ENCODE measurements around the gene ZMYM4.
"Not testable (repeated sequence)": the region's sequence is repeated elsewhere in the genome, so short reads cannot be mapped to it uniquely, and the experiment has no call there.

Gene ZMYM4

DNA sequence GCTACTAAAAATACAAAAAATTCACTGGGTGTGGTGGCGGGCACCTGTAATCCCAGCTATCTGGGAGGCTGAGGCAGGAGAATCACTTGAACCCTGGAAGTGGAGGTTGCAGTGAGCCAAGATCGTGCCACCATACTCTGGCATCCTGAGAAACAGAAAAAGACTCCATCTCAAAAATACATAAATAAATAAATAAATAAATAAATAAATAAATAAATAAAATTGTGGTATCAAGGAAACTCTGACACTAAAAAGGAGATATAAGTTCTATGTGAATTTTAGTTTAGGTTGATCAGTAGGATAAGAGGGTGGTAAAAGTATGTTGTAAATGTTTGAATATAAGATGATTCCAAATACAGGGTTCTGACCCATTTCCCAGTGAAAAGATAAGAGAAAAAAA is 63.1 kb downstream of the ZMYM4 start:
- DNase-seq = not testable (repeated sequence)

DNA sequence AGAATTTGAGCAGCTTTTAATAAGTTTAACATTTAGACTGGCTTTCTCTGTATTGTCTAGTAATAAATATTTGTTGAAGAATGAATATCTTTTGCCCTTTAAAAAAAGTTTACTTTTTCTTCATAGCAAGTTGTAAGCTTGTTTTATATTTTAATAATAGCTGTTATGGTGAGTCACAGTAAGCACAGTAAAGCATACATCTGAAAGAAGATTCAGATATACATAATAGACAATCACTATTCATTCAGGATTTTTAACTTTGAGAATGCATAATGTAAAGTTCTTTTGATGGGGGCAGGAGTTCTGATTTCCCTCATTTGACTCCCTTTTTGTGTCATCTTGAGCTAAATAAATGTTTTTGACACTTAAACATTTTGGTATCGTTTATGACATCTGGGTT is 66.0 kb downstream of the ZMYM4 start:
- no peak for DNase-seq

GRCh38 chr1:35340519-35340918 is 72.0 kb downstream of the ZMYM4 start:
- DNase-seq = no peak

DNA sequence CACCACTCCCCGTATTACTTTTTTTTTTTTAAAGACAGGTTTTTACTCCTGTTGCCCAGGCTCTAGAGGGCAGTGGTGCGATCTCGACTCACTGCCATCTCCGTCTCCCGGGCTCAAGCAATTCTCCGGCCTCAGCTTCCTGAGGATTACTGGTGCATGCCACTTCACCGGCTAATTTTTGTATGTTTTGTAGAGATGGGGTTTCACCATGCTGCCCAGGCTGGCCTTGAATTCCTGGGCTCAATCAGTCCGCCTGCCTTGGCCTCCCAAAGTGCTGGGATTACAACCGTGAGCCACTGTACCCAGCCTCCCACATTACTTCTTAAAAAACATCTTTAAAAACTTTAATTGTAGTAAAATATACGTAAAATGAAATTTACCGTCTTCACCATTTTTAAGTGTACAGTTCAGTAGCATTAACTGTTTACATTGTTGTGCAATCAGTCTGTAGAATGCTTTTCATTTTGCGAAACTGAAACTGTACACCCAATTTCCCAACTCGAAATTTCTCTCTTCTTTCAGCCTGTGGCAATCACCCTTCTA is 77.0 kb downstream of the ZMYM4 start:
- DNase-seq = no peak

DNA sequence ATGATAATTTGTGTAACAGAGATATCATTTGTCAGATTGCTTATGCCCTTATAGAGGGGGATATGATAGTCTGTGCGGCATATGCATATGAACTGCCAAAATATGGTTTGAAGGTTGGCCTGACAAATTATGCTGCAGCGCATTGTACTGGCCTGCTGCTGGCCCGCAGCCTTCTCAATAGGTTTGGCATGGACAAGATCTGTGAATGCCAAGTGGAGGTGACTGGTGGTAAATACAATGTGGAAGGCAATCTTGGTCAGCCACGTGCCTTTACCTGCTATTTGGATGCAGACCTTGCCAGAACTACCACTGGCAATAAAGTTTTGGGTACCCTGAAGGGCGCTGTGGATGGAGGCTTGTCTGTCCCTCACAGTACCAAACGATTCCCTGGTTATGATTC is 82.4 kb downstream of the ZMYM4 start:
- DNase-seq = no peak

DNA sequence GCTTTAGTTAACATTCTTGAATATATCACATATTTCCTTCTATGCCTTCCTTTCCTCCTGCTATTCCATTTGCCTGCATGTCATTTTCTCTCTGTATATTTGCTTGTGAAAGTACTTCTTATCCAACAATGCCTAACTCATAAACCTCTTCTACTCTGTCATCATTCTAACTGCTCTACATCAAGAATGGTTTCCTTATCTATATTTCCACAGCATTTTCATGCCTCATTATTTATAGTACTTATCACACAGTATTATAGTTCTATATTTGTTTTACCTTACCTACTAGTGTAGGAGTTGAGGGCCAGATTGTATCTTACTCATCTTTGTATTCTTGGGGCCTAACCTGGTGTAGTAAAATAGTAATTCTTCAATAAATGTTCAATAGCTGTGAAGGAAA is 91.5 kb downstream of the ZMYM4 start:
- no peak for DNase-seq

- DNase-seq = no peak
Observed at GRCh38 chr1:35361638-35362037, 93.1 kb downstream of the ZMYM4 start.

DNA sequence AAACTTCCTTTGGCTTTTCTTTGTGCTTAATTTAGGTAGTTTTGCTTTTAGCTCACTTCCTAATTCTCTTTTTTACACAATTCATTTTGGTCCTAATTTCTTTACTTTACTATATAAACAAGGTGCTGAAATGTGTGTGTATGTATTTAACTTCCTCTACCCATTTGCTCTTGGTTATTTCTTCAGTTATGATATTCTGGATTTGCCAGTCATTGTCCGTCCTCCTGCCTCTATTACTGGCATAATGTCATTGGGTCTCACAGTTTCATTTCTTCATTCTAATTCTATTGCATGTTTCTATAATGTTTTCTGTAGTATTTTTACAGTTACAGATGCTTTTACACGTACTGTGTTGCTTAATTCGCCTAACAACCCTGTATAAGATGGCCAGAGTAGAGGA is 96.2 kb downstream of the ZMYM4 start:
- DNase-seq = no peak

GRCh38 chr1:35367914-35368313 is 99.4 kb downstream of the ZMYM4 start:
- no peak for DNase-seq

GRCh38 chr1:35369922-35370671 is 101.6 kb downstream of the ZMYM4 start:
- no peak for DNase-seq

DNA sequence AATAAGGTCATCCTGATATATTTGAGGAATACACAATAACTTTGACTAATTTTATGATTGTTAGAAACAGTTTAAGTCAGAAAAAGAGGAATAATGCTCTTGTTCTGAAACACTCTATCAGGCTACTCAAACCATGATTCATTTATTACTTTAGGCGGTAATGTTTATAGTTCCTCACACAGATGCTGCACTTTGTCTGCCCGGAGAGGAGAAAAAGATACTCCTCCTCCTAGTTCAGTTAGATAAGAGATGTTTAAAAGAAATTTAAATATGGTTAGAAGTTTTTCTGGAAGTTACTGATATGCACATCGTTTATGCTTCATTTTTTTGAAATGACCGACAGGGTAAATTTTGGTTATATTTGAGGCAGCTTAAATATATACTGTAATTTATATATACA is 103.0 kb downstream of the ZMYM4 start:
- DNase-seq = no peak

- no peak for DNase-seq
Observed at GRCh38 chr1:35377555-35377954, 109.0 kb downstream of the ZMYM4 start.

DNA sequence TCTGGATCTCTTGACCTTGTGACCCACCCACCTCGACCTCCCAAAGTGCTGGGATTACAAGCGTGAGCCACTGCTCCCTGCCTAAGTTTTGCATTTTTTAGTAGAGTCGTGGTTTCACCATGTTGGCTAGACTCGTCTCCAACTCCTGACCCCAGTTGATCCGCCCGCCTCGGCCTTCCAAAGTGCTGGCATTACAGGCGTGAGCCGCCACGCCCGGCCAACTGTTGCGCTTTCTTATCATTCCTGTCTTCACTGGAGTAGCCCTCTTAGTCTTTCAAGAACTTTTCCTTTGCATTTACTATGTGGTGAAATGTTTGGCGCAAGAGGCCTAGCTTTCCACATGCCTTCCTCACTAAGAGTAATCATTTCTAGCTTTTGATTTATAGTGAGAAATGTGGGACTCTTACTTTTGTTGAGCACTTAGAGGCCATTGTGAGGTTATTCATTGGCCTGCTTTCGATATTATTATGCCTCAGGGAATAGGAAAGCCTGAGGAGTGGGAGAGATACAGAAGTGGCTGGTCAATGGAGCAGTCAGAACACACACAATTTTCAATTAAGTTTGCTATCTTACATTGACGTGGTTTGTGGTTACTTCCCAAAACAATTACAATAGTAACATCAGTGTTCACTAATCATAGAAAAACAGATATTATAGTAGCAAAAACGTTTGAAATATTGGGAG is 111.0 kb downstream of the ZMYM4 start:
- DNase-seq = no peak

- DNase-seq = not testable (repeated sequence)
Observed at GRCh38 chr1:35380111-35380510, 111.6 kb downstream of the ZMYM4 start.

DNA sequence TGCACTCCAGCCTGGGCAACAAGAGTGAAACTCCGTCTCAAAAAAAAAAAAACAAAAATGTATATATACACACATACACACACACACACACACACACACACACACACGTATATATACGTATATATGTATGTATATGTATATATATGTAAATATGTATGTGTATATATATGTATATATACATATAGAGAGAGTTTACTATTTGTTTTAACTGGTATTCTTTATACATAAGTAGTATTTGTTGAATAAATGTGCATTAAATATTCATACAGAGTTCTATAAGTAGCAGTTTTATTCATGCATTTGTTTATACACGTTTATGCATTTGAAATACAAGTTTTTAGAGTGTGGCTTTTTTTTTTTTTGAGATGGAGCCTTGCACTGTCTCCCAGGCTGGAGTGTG is 113.6 kb downstream of the ZMYM4 start:
- DNase-seq = no peak

DNA sequence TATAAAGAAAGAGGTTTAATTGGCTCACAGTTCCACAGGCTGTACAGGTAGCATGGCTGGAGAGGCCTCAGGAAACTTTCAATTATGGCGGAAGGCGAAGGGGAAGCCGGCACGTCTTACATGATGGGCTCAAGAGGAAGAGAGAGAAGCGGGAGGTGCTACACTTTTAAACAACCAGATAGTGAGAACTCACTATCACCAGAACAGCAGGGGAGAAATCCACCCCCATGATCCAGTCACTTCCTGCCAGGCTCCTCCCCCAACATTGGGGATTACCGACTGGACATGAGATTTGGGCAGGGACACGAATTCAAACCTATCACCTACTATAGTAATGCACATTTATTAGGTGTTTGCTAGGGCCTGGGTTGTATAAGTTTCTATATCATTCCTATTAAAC is 117.8 kb downstream of the ZMYM4 start:
- DNase-seq = no peak

DNA sequence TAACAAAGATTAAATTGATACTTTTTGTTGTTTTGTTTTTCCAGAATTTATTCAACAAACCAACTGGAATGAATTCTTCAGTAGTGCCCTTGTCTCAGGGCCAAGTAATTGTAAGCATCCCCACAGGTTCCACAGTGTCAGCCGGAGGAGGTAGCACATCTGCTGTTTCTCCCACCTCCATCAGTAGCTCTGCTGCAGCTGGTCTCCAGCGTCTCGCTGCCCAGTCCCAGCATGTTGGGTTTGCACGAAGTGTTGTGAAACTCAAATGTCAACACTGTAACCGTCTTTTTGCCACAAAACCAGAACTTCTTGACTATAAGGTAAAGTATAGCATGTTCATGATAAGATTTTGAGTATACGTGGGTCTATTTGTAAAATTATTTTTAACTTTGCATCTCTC is 118.5 kb downstream of the ZMYM4 start:
- no peak for DNase-seq

- no peak for DNase-seq
Observed at GRCh38 chr1:35390600-35391494, 122.3 kb downstream of the ZMYM4 start.

DNA sequence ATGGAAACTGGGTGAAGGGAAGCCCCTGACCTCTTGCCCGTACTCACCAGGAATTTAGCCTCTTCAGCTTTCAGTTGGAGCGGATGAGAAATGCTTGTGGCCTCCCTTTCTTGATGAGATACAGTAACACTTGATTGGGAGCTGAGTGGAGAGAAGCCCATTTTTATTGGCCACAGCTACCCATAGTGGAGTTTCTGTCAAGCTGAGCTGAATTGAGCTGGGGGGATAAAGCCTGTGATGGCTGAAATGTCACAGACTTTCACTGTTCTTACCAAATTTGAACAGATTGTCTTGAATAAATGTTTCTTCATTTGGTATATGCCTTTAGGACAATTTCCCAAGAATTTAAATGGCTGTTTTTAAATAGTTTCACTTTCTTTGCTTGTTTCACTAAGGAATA is 125.9 kb downstream of the ZMYM4 start:
- DNase-seq = no peak

DNA sequence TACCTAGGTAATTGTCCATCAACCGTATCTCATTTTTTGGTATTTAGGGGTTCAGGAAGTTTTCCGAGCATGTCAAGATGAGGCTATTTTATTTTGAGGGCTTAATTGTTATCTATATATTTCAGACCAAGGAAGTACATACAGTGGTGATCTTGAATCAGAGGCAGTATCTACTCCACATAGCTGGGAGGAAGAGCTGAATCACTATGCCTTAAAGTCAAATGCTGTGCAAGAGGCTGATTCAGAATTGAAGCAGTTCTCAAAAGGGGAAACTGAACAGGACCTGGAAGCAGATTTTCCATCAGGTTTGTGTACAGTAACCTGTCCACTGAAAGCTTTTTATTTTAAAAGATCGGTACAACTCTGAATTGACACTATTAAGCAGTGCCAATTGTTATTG is 130.2 kb downstream of the ZMYM4 start:
- no peak for DNase-seq

GRCh38 chr1:35401049-35401448 is 132.5 kb downstream of the ZMYM4 start:
- DNase-seq = no peak

GRCh38 chr1:35406103-35406502 is 137.6 kb downstream of the ZMYM4 start:
- no peak for DNase-seq

DNA sequence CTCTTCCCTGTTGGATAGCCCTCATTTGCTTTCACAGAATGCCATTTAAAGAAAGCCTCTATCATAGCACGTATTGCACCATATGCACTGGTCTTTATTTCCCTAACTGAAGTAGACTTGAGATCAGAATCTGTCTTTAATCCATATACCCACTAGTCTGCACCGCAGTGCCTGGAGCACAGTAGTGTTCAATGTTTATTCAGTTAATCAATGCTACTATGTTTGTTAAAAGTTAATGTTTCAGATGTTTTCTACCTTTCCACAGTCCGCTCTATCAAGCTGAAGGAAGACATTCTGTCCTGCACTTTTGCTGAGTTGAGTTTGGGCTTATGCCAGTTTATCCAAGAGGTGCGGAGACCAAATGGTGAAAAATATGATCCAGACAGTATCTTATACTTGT is 139.2 kb downstream of the ZMYM4 start:
- no peak for DNase-seq
